ENCODE measurements around the gene SPCS3.
"Not testable (repeated sequence)": the region's sequence is repeated elsewhere in the genome, so short reads cannot be mapped to it uniquely, and the experiment has no call there.

The SPCS3 gene

GRCh38 chr4:176279560-176279959 lies 40.2 kb upstream of the SPCS3 start:
- H2AFZ ChIP-seq (ENCODE audit: low read depth, low read length); H3K27ac ChIP-seq (ENCODE audit: low read length, poor library complexity, severe bottlenecking); H3K36me3 ChIP-seq (ENCODE audit: control insufficient read depth in 1 of 2, insufficient read depth in 2 of 2, low read depth in 1 of 2, low read length in 2 of 2); H2BK12ac ChIP-seq (ENCODE audit: low read length in 2 of 2); H4K91ac ChIP-seq (ENCODE audit: low read length); H3K9ac ChIP-seq (ENCODE audit: low read length); H3K27me3 ChIP-seq (ENCODE audit: control insufficient read depth in 1 of 2, insufficient read depth in 1 of 2, low read length in 2 of 2); H3K23ac ChIP-seq (ENCODE audit: low read length in 2 of 2); DNase-seq; H3K14ac ChIP-seq (ENCODE audit: low read length in 2 of 2); H3K4me2 ChIP-seq (ENCODE audit: low read length, poor library complexity, severe bottlenecking); H3K79me1 ChIP-seq (replicated peaks; ENCODE audit: low read length, poor library complexity, severe bottlenecking); H3K18ac ChIP-seq (ENCODE audit: low read depth in 1 of 2, low read length in 2 of 2); H2AK5ac ChIP-seq (ENCODE audit: low read length, severe bottlenecking); H2BK120ac ChIP-seq (ENCODE audit: low read depth, low read length); H3K4me3 ChIP-seq (ENCODE audit: insufficient read depth in 1 of 2, low read depth in 1 of 2, low read length in 2 of 2); H2BK5ac ChIP-seq (ENCODE audit: low read depth, low read length, poor library complexity, severe bottlenecking); H4K8ac ChIP-seq (ENCODE audit: low read length); H3K9me3 ChIP-seq (ENCODE audit: control insufficient read depth, low read length); H3K4me1 ChIP-seq (ENCODE audit: control insufficient read depth, insufficient read depth, low read depth, low read length); H3K4ac ChIP-seq (ENCODE audit: low read depth in 1 of 2, low read length in 2 of 2); H2BK15ac ChIP-seq (ENCODE audit: low read depth, poor library complexity, severe bottlenecking): not testable (repeated sequence)
- WGBS = no CpG with 5 or more reads among the region's 1 CpG

- Histone ChIP-seq H4K8ac (ENCODE audit: low read length) (no peak overlapping the region), H3K14ac (ENCODE audit: low read length in 2 of 2) (no peak overlapping the region), H2AK5ac (ENCODE audit: low read length, severe bottlenecking) (no peak overlapping the region), H2BK15ac (ENCODE audit: low read depth, poor library complexity, severe bottlenecking) (no peak overlapping the region), H3K9ac (ENCODE audit: low read length) (no peak overlapping the region), H3K4me1 (ENCODE audit: control insufficient read depth, insufficient read depth, low read depth, low read length) (no peaks in the 10 kb centered on the region), H3K4me2 (ENCODE audit: low read length, poor library complexity, severe bottlenecking) (no peak overlapping the region), H3K23ac (ENCODE audit: low read length in 2 of 2) (no peak overlapping the region), H2AFZ (ENCODE audit: low read depth, low read length) (no peak overlapping the region), H3K79me1 (replicated peaks; ENCODE audit: low read length, poor library complexity, severe bottlenecking) (no peaks in the 10 kb centered on the region), H3K27ac (ENCODE audit: low read length, poor library complexity, severe bottlenecking) (no peak overlapping the region), H4K91ac (ENCODE audit: low read length) (no peak overlapping the region), H3K9me3 (ENCODE audit: control insufficient read depth, low read length) (no peaks in the 10 kb centered on the region), H3K4me3 (ENCODE audit: insufficient read depth in 1 of 2, low read depth in 1 of 2, low read length in 2 of 2) (no peak overlapping the region), H3K18ac (ENCODE audit: low read depth in 1 of 2, low read length in 2 of 2) (no peak overlapping the region), H3K36me3 (ENCODE audit: control insufficient read depth in 1 of 2, insufficient read depth in 2 of 2, low read depth in 1 of 2, low read length in 2 of 2) (no peaks in the 10 kb centered on the region), H3K27me3 (ENCODE audit: control insufficient read depth in 1 of 2, insufficient read depth in 1 of 2, low read length in 2 of 2) (no peaks in the 10 kb centered on the region), H3K4ac (ENCODE audit: low read depth in 1 of 2, low read length in 2 of 2) (no peak overlapping the region), H2BK5ac (ENCODE audit: low read depth, low read length, poor library complexity, severe bottlenecking) (no peak overlapping the region), H2BK120ac (ENCODE audit: low read depth, low read length) (no peak overlapping the region), H2BK12ac (ENCODE audit: low read length in 2 of 2) (no peak overlapping the region)
- WGBS = 83% methylated on average over 2 of the region's 3 CpGs
- no peak for DNase-seq
Observed at GRCh38 chr4:176286728-176287127, 33.0 kb upstream of the SPCS3 start.

- Histone ChIP-seq H3K4me2 (ENCODE audit: low read length, poor library complexity, severe bottlenecking) (no peak overlapping the region), H3K9ac (ENCODE audit: low read length) (no peak overlapping the region), H3K23ac (ENCODE audit: low read length in 2 of 2) (no peak overlapping the region), H2AK5ac (ENCODE audit: low read length, severe bottlenecking) (no peak overlapping the region), H3K27me3 (ENCODE audit: control insufficient read depth in 1 of 2, insufficient read depth in 1 of 2, low read length in 2 of 2) (no peaks in the 10 kb centered on the region), H2AFZ (ENCODE audit: low read depth, low read length) (no peak overlapping the region), H3K18ac (ENCODE audit: low read depth in 1 of 2, low read length in 2 of 2) (no peak overlapping the region), H3K4me3 (ENCODE audit: insufficient read depth in 1 of 2, low read depth in 1 of 2, low read length in 2 of 2) (no peak overlapping the region), H2BK15ac (ENCODE audit: low read depth, poor library complexity, severe bottlenecking) (no peak overlapping the region), H3K27ac (ENCODE audit: low read length, poor library complexity, severe bottlenecking) (no peak overlapping the region), H2BK120ac (ENCODE audit: low read depth, low read length) (no peak overlapping the region), H3K79me1 (replicated peaks; ENCODE audit: low read length, poor library complexity, severe bottlenecking) (no peaks in the 10 kb centered on the region), H2BK12ac (ENCODE audit: low read length in 2 of 2) (no peak overlapping the region), H4K91ac (ENCODE audit: low read length) (no peak overlapping the region), H3K14ac (ENCODE audit: low read length in 2 of 2) (no peak overlapping the region), H3K36me3 (ENCODE audit: control insufficient read depth in 1 of 2, insufficient read depth in 2 of 2, low read depth in 1 of 2, low read length in 2 of 2) (no peaks in the 10 kb centered on the region), H3K9me3 (ENCODE audit: control insufficient read depth, low read length) (no peaks in the 10 kb centered on the region), H4K8ac (ENCODE audit: low read length) (no peak overlapping the region), H3K4ac (ENCODE audit: low read depth in 1 of 2, low read length in 2 of 2) (no peak overlapping the region), H3K4me1 (ENCODE audit: control insufficient read depth, insufficient read depth, low read depth, low read length) (no peaks in the 10 kb centered on the region), H2BK5ac (ENCODE audit: low read depth, low read length, poor library complexity, severe bottlenecking) (no peak overlapping the region)
- no peak for DNase-seq
Observed at GRCh38 chr4:176287546-176287945, 32.2 kb upstream of the SPCS3 start.

GRCh38 chr4:176288020-176288419 lies 31.7 kb upstream of the SPCS3 start:
- Histone ChIP-seq H3K79me1 (replicated peaks; ENCODE audit: low read length, poor library complexity, severe bottlenecking) (no peaks in the 10 kb centered on the region), H3K9me3 (ENCODE audit: control insufficient read depth, low read length) (no peaks in the 10 kb centered on the region), H3K18ac (ENCODE audit: low read depth in 1 of 2, low read length in 2 of 2) (no peak overlapping the region), H3K4ac (ENCODE audit: low read depth in 1 of 2, low read length in 2 of 2) (no peak overlapping the region), H4K8ac (ENCODE audit: low read length) (no peak overlapping the region), H2BK5ac (ENCODE audit: low read depth, low read length, poor library complexity, severe bottlenecking) (no peak overlapping the region), H3K14ac (ENCODE audit: low read length in 2 of 2) (peak overlapping the region in 1 of 2 experiments; percentile 81), H2BK12ac (ENCODE audit: low read length in 2 of 2) (no peak overlapping the region), H2AFZ (ENCODE audit: low read depth, low read length) (no peak overlapping the region), H2AK5ac (ENCODE audit: low read length, severe bottlenecking) (no peak overlapping the region), H2BK15ac (ENCODE audit: low read depth, poor library complexity, severe bottlenecking) (no peak overlapping the region), H3K9ac (ENCODE audit: low read length) (no peak overlapping the region), H3K4me1 (ENCODE audit: control insufficient read depth, insufficient read depth, low read depth, low read length) (no peaks in the 10 kb centered on the region), H3K27ac (ENCODE audit: low read length, poor library complexity, severe bottlenecking) (no peak overlapping the region), H3K27me3 (ENCODE audit: control insufficient read depth in 1 of 2, insufficient read depth in 1 of 2, low read length in 2 of 2) (no peaks in the 10 kb centered on the region), H3K36me3 (ENCODE audit: control insufficient read depth in 1 of 2, insufficient read depth in 2 of 2, low read depth in 1 of 2, low read length in 2 of 2) (no peaks in the 10 kb centered on the region), H2BK120ac (ENCODE audit: low read depth, low read length) (no peak overlapping the region), H3K23ac (ENCODE audit: low read length in 2 of 2) (no peak overlapping the region), H3K4me2 (ENCODE audit: low read length, poor library complexity, severe bottlenecking) (no peak overlapping the region), H3K4me3 (ENCODE audit: insufficient read depth in 1 of 2, low read depth in 1 of 2, low read length in 2 of 2) (no peak overlapping the region), H4K91ac (ENCODE audit: low read length) (no peak overlapping the region)
- no peak for DNase-seq

Data from mesenchymal stem cell (in vitro differentiated cells and primary cell).